Liver (tissue), 3 donors: ENCODE results near the gene CAPN7.

ENCODE experiments used
- ATF3 ChIP-seq: IDR thresholded peaks from 2 replicates; pipeline ENCODE4 v1.6.1; 2016; ENCODE audit warnings: antibody characterized with exemption
- EGR1 ChIP-seq, 2 donors: IDR thresholded peaks; 2 replicates each; pipeline ENCODE4 v1.6.1; 2016 to 2018; ENCODE audit warnings: antibody characterized with exemption in 2 of 2, low read depth in 2 of 2
- FOXA1 ChIP-seq: IDR thresholded peaks from 2 replicates; pipeline ENCODE4 v1.6.1; 2016; ENCODE audit warnings: antibody characterized with exemption
- GABPA ChIP-seq, 2 donors: IDR thresholded peaks in 1 of 2; conservative IDR thresholded peaks in 1 of 2; 2 replicates each; pipeline ENCODE4 v1.6.1; 2016; ENCODE audit warnings: antibody characterized with exemption in 2 of 2, mild to moderate bottlenecking in 1 of 2, moderate library complexity in 1 of 2
- JUND ChIP-seq, 2 donors: IDR thresholded peaks; 2 replicates each; pipeline ENCODE4 v1.6.1; 2016; ENCODE audit warnings: antibody characterized with exemption in 2 of 2
- MAX ChIP-seq: IDR thresholded peaks from 2 replicates; pipeline ENCODE4 v1.6.1; 2016; ENCODE audit warnings: antibody characterized with exemption
- RAD21 ChIP-seq, 2 donors: IDR thresholded peaks; 2 replicates each; pipeline ENCODE4 v1.6.1; 2016; ENCODE audit warnings: antibody characterized with exemption in 2 of 2, mild to moderate bottlenecking in 2 of 2
- REST ChIP-seq: IDR thresholded peaks from 2 replicates; pipeline ENCODE4 v1.6.1; 2016; ENCODE audit warnings: antibody characterized with exemption, mild to moderate bottlenecking
- RXRA ChIP-seq, 2 donors: IDR thresholded peaks; 2 replicates each; pipeline ENCODE4 v1.6.1; 2017 to 2018; ENCODE audit warnings: antibody characterized with exemption in 2 of 2, mild to moderate bottlenecking in 1 of 2
- SP1 ChIP-seq: IDR thresholded peaks from 2 replicates; pipeline ENCODE4 v1.6.1; 2018; ENCODE audit warnings: antibody characterized with exemption, mild to moderate bottlenecking
- TAF1 ChIP-seq: conservative IDR thresholded peaks from 2 replicates; pipeline ENCODE4 v1.6.1; 2016; ENCODE audit warnings: antibody characterized with exemption, mild to moderate bottlenecking
- YY1 ChIP-seq: IDR thresholded peaks from 2 replicates; pipeline ENCODE4 v1.6.1; 2016; ENCODE audit warnings: antibody characterized with exemption, mild to moderate bottlenecking
- ZBTB33 ChIP-seq: IDR thresholded peaks from 2 replicates; pipeline ENCODE4 v1.6.1; 2016; ENCODE audit warnings: antibody characterized with exemption
- TF ChIP-seq, protein P1 (sequence below): fragments of 150-350 bp; IDR thresholded peaks from 2 replicates; pipeline ENCODE4 v1.5.1; 2017; ENCODE audit warnings: improper control_type of control experiment, low read depth, low read length; ENCODE audit not compliant: missing input control
- donor health status: healthy.
- donor health status: healthy.

DNA sequence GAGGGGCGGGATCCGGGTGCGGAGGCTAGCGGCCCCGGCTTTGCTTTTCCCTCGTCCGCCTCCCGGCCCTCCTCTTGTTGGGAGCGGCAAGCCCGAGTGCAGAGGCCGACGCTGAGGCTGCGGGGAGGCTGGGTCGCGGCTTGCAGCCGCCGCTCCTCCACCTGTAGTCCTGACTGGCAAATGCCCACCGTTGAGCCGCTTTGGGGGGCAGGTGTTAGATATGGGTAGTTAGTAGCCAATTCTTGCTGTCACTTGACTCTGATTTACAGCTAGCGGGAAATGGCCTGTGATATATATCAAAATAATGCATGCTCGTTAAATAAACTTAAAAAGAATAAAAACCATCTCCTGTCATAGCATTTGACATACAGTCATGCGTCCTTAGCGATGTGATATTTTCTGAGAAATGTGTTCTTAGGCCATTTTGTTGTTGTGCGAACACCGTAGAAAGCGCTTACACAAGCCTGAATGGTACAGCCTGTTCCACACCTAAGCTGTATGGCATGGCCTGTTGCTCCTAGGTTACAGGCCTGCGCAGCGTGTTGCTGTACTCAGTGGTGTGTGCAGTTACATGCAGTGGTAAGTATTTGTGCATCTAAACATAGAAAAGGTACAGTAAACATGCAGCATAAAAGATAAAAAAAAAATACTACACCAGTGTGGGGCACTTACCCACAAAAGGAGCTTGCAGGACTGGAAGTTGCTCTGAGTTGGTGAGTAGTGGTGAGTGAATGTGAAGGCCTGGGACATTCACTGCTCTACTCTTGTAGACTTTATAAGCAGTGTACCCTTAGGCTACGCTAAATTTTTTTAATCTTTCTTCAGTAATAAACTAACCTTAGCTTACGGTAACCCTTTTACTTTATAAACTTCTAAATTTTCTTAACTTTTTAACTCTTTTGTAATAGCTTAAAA lies 873 bp downstream of the CAPN7 start:
- TF ChIP-seq ZBTB33 (no peak), GABPA (IDR thresholded peaks at IDR 0.05 in 1 of 2, conservative IDR thresholded peaks at IDR 0.05 in 1 of 2) (no peak), TAF1 (peak; percentile 27), JUND (IDR thresholded peaks at IDR 0.05) (no peak), MAX (peak; percentile 21), YY1 (peak; percentile 55), EGR1 (IDR thresholded peaks at IDR 0.05; ENCODE audit: low read depth in 2 of 2) (no peak), ATF3 (no peak), REST (no peak), SP1 (no peak), RXRA (IDR thresholded peaks at IDR 0.05) (peak in 1 of 2 donors; percentile 22), RAD21 (IDR thresholded peaks at IDR 0.05) (no peak), FOXA1 (no peak)
- TF ChIP-seq, protein P1, sequence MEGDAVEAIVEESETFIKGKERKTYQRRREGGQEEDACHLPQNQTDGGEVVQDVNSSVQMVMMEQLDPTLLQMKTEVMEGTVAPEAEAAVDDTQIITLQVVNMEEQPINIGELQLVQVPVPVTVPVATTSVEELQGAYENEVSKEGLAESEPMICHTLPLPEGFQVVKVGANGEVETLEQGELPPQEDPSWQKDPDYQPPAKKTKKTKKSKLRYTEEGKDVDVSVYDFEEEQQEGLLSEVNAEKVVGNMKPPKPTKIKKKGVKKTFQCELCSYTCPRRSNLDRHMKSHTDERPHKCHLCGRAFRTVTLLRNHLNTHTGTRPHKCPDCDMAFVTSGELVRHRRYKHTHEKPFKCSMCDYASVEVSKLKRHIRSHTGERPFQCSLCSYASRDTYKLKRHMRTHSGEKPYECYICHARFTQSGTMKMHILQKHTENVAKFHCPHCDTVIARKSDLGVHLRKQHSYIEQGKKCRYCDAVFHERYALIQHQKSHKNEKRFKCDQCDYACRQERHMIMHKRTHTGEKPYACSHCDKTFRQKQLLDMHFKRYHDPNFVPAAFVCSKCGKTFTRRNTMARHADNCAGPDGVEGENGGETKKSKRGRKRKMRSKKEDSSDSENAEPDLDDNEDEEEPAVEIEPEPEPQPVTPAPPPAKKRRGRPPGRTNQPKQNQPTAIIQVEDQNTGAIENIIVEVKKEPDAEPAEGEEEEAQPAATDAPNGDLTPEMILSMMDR: no peak
